ENCODE data around the gene B3GNT3.
A peak's percentile ranks its signal among the peaks of the same experiment; 100 is the strongest.

B3GNT3 gene

GRCh38 chr19:17794731-17795494 is at the start of gene B3GNT3:
TSS of gene B3GNT3 (plus strand) at chr19:17795138. CDS start at chr19:17807808, 12,670 bp downstream.
- no peak for DNase-seq (ENCODE audit: low read depth in 2 of 2, low spot score in 1 of 2)

DNA sequence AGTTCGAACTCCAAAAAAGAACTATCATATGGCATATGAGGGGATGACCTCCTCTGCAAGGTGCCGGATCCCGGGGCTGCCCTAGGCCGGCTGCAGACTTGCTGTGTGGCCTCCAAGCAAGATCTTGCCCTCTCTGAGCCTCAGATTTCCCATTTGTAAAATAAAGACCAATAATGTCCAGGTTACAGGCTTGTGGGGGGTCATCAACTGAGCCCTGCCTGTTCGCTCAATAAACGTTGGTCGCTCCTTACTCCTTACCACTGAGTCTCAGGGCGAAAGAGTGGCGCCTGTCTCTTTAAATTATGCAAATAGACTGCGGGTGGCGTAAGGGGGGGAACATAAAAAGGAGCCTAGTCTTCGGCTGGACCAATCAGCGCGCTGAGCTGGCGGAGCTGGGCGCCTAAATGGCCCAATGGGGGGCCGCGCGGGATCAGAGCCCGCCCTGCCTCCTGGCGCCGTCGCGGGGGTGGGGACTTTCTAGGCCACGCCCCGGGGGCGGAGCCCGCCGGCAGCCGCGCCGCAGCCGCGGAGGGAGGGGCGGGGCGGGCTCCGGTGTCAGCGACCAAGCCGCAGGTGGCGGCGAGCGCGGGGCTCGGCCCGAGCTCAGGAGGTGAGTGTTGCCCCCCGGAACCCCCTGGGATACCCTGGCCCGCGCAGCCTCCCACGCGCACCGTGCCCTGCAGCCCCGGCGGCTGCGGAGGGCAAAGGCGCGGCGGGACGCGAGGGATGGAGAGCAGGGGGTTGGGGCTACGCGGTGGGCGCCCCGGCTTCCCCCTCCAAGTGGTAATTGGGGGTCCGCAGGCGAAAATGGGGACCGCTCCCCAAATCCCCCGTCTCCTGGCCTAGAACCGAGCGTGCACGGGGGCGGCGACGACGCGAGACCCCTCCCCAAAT is 47.5 kb upstream of the B3GNT3 start:
- DNase-seq (ENCODE audit: low read depth in 2 of 2, low spot score in 1 of 2): peak; percentile 86 to 89

DNA sequence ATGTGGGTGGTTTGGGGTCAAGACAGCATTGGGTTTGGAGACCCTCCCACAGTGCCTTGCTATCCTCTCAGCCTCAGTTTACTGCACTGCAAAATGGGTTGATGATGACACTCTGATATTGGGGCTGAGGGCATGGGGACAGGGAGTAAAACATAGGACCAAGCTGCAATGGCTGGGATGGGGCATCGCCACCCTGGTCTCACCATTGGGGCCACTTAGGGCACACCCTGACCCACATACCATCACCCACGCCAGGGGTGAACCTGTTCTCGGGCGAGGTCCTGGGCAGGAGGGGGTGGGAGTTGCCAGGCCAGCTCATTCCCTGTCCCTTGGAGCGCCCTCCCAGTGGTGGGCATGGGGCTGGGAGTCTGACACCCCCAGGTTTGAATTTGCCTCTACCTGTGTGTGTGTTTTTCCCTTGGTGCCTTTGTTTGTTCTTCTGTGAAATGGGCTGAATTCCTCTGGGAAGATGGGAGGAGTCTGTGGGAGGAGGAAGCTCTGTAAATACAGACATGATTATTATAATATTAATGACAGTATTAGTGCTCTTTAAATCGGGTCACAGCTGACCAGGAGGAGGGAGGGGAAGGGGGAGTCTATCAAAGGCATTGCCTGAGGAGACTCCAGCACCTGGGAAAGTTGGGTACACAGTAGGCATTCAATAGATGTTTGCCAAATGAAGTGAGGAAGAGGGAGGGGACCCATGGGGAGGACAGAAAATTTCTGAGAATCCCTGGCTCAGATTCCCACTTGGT is 45.9 kb upstream of the B3GNT3 start:
- DNase-seq (ENCODE audit: low read depth in 2 of 2, low spot score in 1 of 2): no peak

- no peak for DNase-seq (ENCODE audit: low read depth in 2 of 2, low spot score in 1 of 2)
Measured at GRCh38 chr19:17749912-17750317, 45.0 kb upstream of the B3GNT3 start.

DNA sequence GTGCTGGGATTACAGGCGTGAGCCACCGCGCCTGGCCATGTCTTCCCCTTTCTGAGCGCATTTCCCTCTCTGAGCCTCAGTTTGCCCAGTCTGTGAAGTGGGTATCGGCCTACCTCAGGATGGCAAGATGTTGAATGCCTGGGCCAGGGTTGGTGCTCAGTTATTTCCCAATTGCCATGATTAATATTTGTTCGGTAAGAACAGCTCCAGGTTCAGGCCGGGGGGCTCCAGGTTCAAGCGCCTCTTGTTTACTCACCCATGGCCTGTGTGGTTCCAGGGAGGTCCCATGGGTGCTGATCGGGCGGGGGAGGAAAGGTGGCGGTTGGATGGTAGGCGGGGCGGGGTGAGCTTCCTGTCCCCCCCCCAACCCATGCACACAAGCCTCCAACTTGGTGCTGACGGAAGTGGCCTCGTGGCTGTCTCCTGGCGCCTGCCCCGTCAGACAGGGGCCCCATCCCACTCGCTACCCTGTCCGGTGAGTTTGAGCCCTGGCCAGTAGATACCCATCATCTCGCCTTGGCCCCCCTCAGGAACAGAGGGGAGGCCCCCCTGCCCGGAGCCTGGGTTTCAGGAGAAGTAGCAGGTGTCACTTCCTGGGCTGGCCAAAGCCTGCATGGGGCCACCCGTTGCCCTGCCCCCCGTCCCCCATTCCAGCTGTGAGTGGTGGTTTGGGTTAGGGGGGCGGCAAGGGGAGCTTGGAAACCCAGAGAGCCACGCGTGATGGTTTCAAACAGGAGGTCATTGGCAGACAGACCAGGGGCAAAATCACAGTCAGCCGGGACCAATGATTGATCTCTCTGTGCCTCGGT is 43.6 kb upstream of the B3GNT3 start, which contains the start of gene FCHO1:
Gene FCHO1, plus strand, starts transcription at position 375 of the 809 bp plus-strand sequence. CDS start 3,688 bp downstream, outside the sequence.
- peak; percentile 69 to 76 for DNase-seq (ENCODE audit: low read depth in 2 of 2, low spot score in 1 of 2)

DNA sequence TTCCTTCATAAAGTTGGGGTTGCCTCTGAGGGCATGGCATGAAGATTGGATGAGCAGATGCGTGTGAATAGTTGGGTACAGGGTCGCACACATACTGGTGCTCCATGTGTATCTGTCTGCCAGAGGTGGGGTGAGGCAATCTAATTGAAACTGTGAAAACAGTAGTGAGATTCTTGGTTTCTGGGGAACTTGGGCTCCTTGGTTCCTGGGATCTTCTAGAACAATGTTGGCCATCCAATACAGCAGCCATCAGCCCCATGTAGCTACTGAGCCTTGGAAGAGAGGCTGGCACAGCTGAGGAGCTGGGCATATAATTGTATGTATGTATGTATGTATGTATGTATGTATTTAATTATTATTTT is 43.0 kb upstream of the B3GNT3 start:
- no peak for DNase-seq (ENCODE audit: low read depth in 2 of 2, low spot score in 1 of 2)

DNA sequence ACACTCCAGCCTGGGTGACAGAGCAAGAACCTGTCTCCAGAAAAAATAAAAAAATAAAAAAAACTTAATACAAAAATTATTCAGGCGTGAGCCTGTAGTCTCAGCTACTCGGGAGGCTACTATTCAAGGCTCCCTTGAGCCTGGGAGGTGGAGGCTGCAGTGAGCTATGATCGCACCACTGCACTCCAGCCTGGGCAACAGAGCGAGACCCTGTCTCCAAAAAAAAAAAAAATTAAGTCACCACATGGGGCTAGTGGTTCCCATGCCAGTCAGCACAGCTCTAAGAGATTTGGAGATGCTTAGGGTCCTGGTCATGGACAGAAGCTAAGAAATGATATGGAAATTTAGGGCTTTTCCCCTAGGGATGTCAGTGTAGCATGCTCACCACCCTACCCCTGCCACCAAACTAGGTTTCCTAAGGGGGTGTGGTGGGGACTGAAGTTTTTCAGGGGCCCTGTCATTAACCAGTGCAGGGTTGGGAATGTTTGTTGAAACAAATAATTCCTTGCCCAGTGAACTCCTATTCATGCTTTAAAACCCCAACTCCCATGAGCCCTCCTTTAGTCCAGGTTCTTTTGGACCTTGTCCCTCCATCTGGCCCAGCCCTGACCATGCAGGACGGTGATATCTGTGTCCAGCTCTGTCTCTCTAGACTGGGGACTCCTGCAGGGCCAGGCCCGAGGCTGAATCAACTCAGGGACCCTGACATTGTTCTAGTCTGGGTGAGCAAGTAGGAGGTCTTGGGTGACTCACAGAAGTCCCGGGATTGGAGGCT is 41.9 kb upstream of the B3GNT3 start:
- no peak for DNase-seq (ENCODE audit: low read depth in 2 of 2, low spot score in 1 of 2)

DNA sequence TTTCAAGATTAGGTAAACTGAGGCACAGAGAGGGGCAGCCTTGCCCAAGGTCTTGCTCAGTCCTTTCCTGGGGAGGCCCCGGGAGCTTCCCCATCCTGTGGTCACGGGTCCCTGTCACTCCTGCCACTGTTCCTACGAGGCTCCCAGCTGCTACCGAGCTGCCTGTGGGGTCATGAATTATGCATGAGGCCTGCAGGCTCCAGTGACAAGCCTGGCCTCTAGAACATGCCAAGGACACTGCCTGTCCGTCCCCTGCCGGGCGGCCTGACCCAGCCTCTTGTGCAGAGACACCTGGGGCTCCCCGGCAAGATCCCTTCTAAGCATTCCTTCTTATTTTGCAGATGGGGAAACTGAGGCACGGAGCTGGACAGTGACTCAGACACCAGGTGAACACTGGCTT is 41.0 kb upstream of the B3GNT3 start:
- no peak for DNase-seq (ENCODE audit: low read depth in 2 of 2, low spot score in 1 of 2)

- no peak for DNase-seq (ENCODE audit: low read depth in 2 of 2, low spot score in 1 of 2)
Measured at GRCh38 chr19:17754634-17755442, 40.1 kb upstream of the B3GNT3 start.

GRCh38 chr19:17755443-17755890 is 39.5 kb upstream of the B3GNT3 start:
- DNase-seq (ENCODE audit: low read depth in 2 of 2, low spot score in 1 of 2): no peak

GRCh38 chr19:17755977-17756670 is 38.8 kb upstream of the B3GNT3 start:
- DNase-seq (ENCODE audit: low read depth in 2 of 2, low spot score in 1 of 2): no peak

- DNase-seq (ENCODE audit: low read depth in 2 of 2, low spot score in 1 of 2): no peak
Measured at GRCh38 chr19:17757125-17757524, 37.8 kb upstream of the B3GNT3 start.

- DNase-seq (ENCODE audit: low read depth in 2 of 2, low spot score in 1 of 2): no peak
Measured at GRCh38 chr19:17758515-17758914, 36.4 kb upstream of the B3GNT3 start.

DNA sequence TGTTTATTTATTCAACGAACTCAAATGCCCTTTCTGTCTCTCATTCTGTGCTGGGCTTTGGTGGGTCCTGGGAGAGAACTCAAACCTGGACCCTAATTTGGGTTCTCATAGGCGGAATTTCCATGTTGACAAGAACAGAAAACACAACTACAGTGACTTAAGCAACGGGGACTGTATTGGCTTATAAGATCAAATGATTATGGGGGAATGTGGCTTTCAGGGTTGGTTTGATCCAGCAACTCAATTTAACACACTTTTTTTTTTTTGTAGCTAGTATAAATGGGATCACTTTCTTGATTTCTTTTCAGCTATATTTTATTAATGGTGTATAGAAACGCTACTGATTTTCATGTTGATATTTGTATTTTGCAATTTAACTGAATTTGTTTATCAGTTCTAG is 33.8 kb upstream of the B3GNT3 start:
- DNase-seq (ENCODE audit: low read depth in 2 of 2, low spot score in 1 of 2): no peak

- DNase-seq (ENCODE audit: low read depth in 2 of 2, low spot score in 1 of 2): no peak
Measured at GRCh38 chr19:17762505-17763229, 32.3 kb upstream of the B3GNT3 start.

DNA sequence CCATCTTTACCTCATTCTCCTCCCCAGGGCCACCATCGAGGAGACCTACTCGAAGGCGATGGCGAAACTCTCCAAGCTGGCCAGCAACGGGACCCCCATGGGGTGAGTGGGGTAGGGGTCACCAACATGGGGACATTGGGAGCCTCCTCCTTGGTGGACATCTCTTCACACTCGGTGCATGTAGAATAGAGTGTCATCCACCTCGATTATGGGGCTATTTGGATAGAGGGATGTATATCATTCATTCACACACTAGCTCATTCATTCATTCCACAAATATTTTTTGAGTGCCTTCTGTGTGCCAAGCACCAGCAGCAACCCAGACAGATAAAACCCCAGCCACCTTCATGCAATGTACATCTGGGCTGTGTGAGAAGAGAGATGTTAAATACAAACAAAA is 30.6 kb upstream of the B3GNT3 start:
- DNase-seq (ENCODE audit: low read depth in 2 of 2, low spot score in 1 of 2): no peak

DNA sequence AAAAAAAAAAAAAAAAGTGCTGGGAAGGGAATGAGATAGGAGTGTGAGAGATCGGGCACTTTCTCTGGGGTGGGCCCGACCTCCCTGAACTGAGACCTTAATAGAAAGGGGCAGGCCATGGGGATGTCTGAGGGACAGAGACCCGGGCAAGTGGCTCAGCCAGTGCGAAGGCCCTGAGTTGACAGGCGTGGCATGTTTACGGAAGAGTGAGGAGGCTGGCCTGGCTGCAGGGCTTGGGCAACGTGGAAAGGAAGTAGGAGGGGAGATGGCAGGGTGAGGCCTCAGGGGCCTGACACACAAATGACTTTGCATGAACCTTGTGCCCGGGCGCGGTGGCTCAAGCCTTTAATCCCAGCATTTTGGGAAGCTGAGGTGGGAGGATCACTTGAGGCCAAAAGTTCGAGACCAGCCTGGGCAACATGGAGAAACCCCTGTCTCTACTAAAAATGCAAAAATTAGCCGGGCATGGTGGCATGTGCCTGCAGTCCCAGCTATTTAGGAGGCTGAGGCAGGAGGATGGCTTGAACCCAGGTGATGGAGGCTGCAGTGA is 29.8 kb upstream of the B3GNT3 start:
- no peak for DNase-seq (ENCODE audit: low read depth in 2 of 2, low spot score in 1 of 2)

Measured in stimulated activated CD8-positive, alpha-beta memory T cell treated with anti-CD3 and anti-CD28 coated beads, Interleukin-4, amount 100 ng/mL, for 1 hour (primary cell).